GM21576 (cell line): ENCODE data around the gene IFT22.
"Not testable (repeated sequence)": the region's sequence is repeated elsewhere in the genome, so short reads cannot be mapped to it uniquely, and the experiment has no call there.

ENCODE experiments used
- ATAC-seq: cut with Tn5 transposase; IDR thresholded peaks from one replicate; pipeline ENCODE4 v1.9.1; 2021; ENCODE audit warnings: mild to moderate bottlenecking, moderate library complexity; ENCODE audit not compliant: unreplicated experiment

Gene IFT22

GRCh38 chr7:101280912-101281311 is 40.7 kb downstream of the IFT22 start:
- ATAC-seq = not testable (repeated sequence)

DNA sequence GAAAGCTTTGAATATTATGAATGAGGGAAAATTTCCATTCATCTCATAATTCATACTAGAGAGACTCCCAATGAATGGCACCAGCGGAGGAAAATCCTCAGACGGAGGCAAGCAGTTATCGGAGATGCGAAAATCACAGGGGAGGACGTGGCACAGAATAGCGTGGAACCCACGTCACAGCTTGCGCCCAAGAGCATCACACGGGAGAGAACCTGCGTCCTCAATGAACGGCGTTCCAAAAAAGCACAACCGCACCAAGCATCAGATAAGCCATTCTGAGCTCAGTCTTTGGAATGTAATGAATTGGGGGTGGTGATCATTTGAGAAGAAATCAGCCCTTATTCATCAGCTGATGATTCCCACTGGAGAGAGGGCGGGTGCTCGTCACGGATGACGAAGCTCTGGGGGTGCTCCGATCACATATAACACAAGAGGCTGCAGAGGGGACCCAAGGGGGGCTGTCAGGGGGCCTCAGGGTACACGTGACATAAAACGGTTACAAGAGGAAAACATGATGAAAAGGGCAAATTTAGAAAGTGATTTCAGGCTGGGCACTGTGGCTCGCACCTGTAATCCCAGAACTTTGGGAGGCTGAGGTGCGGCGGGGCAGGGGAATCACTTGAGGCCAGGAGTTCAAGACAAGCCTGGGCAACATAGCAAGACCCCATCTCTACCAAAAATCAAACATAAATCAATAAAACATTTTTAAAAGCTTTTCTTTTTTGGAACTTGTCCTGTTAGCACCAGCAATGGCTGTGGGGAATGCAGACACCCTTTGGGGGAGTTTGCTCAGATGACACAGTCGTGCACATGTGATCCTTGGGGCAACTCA is 42.9 kb downstream of the IFT22 start:
- ATAC-seq = no peak

DNA sequence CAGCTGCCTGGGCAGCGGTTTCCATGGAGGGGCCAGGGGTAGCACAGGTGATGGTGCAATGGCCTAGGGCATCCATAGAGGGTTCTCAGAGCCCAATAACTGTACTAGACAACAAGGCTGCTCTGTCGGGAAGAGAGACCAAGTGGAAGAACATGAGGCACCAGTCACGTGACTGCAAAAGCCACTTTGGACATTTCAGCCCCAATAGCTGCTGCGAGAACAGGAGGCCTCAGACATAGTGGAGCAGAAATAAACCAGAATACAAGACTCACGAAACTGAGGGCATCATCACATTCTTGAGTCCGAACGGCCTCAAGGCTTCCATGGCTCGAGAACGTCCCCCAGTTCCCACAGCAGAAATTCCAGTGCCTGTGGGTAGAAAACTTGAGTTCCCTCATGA is 44.5 kb downstream of the IFT22 start:
- no peak for ATAC-seq

DNA sequence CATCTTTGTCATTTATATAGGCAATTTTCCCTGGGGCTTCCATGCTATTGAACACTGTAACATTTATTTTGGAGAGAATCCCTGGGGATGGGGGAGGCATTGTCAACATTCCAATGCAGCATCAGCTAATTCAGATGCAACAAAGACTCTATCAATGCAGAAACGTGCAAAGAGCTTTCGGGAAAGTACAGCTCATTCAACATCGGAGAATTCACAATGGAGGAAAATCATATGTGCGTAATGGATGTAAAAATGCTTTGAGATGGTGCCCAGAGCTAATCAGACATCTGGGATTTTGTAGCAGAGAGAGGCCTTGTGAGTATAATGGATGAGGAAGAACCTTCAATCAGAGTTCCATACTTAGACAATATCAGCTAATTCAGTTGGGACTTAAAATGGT is 48.4 kb downstream of the IFT22 start:
- no peak for ATAC-seq

- no peak for ATAC-seq
These were observed 50.6 kb downstream of the IFT22 start for GRCh38 chr7:101271021-101271420.

GRCh38 chr7:101269664-101270063 is 51.9 kb downstream of the IFT22 start:
- no peak for ATAC-seq

- ATAC-seq = no peak
These were observed 55.7 kb downstream of the IFT22 start for GRCh38 chr7:101265622-101266516.

GRCh38 chr7:101264102-101264706 is 57.4 kb downstream of the IFT22 start:
- ATAC-seq = not testable (repeated sequence)
